ENCODE data around the gene STUB1. TPM values are rescaled to one million over a fixed set of nuclear protein-coding genes. Genes with fewer than 3 reads are reported as not detected.

The STUB1 gene
- total RNA-seq, 1 experiment from 2014 or later: 111 TPM

- ChIA-PET POLR2A (no interaction called here), RAD21 (ENCODE audit: low non-redundant PET in 1 of 2, low total read pairs in 2 of 2, uncharacterized antibody in 2 of 2, unreplicated experiment in 2 of 2) (no interaction called here), CTCF (no interaction called here)
- Histone ChIP-seq H3K4me1 (ENCODE audit: control insufficient read depth in 1 of 2, insufficient read depth in 2 of 2, low read length in 2 of 2) (peaks cover 10 to 28% of the 10 kb centered on the region in 2 experiments), H3K36me3 (ENCODE audit: control insufficient read depth in 1 of 2, insufficient read depth in 2 of 2, low read length in 2 of 2) (no peaks in the 10 kb centered on the region; a peak in 2 of 4 replicates), H4K20me1 (ENCODE audit: insufficient read depth) (no peaks in the 10 kb centered on the region), H2AFZ (ENCODE audit: low read depth, low read length, poor library complexity, severe bottlenecking) (no peak overlapping the region), H3K9ac (ENCODE audit: low read length) (no peak overlapping the region), H3K9me3 (ENCODE audit: control insufficient read depth in 1 of 2, insufficient read depth in 1 of 2, low read depth in 1 of 2, low read length in 2 of 2) (no peaks in the 10 kb centered on the region), H3K27ac (ENCODE audit: low read depth, low read length) (no peak overlapping the region), H3K4me2 (ENCODE audit: low read length) (no peak overlapping the region), H3K27me3 (ENCODE audit: insufficient read depth, low read length) (no peaks in the 10 kb centered on the region), H3K79me2 (ENCODE audit: insufficient read depth, low read length) (peaks cover 29% of the 10 kb centered on the region), H3K9me2 (ENCODE audit: insufficient read depth) (no peaks in the 10 kb centered on the region), H3K4me3 (replicated peaks in 1 of 2; ENCODE audit: low read depth in 1 of 2, low read length in 2 of 2) (no peak overlapping the region)
- DNase-seq (ENCODE audit: low read depth, low spot score) (no peak), ATAC-seq (no peak)
- TF ChIP-seq ZNF274 (IDR thresholded peaks at IDR 0.05; ENCODE audit: low read depth, low read length) (no peak), TCF7L2 (IDR thresholded peaks at IDR 0.05; ENCODE audit: borderline replicate concordance, extremely low read depth, insufficient read depth, insufficient read length) (no peak)
- BruUV-seq (replicated peaks): no TSS peak
- intact Hi-C loops (cut with micrococcal nuclease): no loop called here
Observed at GRCh38 chr16:698911-699671, 18.9 kb downstream of the STUB1 start.

GRCh38 chr16:700684-701584, 20.7 kb downstream of the STUB1 start:
- Histone ChIP-seq H3K27me3 (ENCODE audit: insufficient read depth, low read length) (no peaks in the 10 kb centered on the region), H3K4me1 (ENCODE audit: control insufficient read depth in 1 of 2, insufficient read depth in 2 of 2, low read length in 2 of 2) (peaks cover 5 to 19% of the 10 kb centered on the region in 2 experiments), H2AFZ (ENCODE audit: low read depth, low read length, poor library complexity, severe bottlenecking) (no peak overlapping the region), H3K4me2 (ENCODE audit: low read length) (no peak overlapping the region), H3K27ac (ENCODE audit: low read depth, low read length) (no peak overlapping the region), H3K9me2 (ENCODE audit: insufficient read depth) (no peaks in the 10 kb centered on the region), H3K36me3 (ENCODE audit: control insufficient read depth in 1 of 2, insufficient read depth in 2 of 2, low read length in 2 of 2) (no peaks in the 10 kb centered on the region; a peak in 2 of 4 replicates), H3K4me3 (replicated peaks in 1 of 2; ENCODE audit: low read depth in 1 of 2, low read length in 2 of 2) (no peak overlapping the region), H3K9ac (ENCODE audit: low read length) (no peak overlapping the region), H3K79me2 (ENCODE audit: insufficient read depth, low read length) (peaks cover 38% of the 10 kb centered on the region), H3K9me3 (ENCODE audit: control insufficient read depth in 1 of 2, insufficient read depth in 1 of 2, low read depth in 1 of 2, low read length in 2 of 2) (no peaks in the 10 kb centered on the region), H4K20me1 (ENCODE audit: insufficient read depth) (no peaks in the 10 kb centered on the region)
- BruUV-seq (replicated peaks): no TSS peak
- intact Hi-C loops (cut with micrococcal nuclease): no loop called here
- no peak for DNase-seq (ENCODE audit: low read depth, low spot score)
- ChIA-PET CTCF (no interaction called here), RAD21 (ENCODE audit: low non-redundant PET in 1 of 2, low total read pairs in 2 of 2, uncharacterized antibody in 2 of 2, unreplicated experiment in 2 of 2) (no interaction called here), POLR2A (interaction anchor here (0.6 kb wide), 1 partner anchor 58 kb away, joined by 4 read pairs; no protein-coding TSS in a partner anchor)
- ATAC-seq: no peak
- TF ChIP-seq SP1 (IDR thresholded peaks at IDR 0.05; ENCODE audit: low read depth) (no peak), POLR2AphosphoS5 (IDR thresholded peaks at IDR 0.05; ENCODE audit: low read depth, low read length) (no peak), EZH2 (IDR thresholded peaks at IDR 0.05) (no peak), SRF (IDR thresholded peaks at IDR 0.05; ENCODE audit: low read depth) (no peak), EZH2phosphoT487 (IDR thresholded peaks at IDR 0.05; ENCODE audit: borderline replicate concordance) (no peak)
- TF ChIP-seq, protein P1, sequence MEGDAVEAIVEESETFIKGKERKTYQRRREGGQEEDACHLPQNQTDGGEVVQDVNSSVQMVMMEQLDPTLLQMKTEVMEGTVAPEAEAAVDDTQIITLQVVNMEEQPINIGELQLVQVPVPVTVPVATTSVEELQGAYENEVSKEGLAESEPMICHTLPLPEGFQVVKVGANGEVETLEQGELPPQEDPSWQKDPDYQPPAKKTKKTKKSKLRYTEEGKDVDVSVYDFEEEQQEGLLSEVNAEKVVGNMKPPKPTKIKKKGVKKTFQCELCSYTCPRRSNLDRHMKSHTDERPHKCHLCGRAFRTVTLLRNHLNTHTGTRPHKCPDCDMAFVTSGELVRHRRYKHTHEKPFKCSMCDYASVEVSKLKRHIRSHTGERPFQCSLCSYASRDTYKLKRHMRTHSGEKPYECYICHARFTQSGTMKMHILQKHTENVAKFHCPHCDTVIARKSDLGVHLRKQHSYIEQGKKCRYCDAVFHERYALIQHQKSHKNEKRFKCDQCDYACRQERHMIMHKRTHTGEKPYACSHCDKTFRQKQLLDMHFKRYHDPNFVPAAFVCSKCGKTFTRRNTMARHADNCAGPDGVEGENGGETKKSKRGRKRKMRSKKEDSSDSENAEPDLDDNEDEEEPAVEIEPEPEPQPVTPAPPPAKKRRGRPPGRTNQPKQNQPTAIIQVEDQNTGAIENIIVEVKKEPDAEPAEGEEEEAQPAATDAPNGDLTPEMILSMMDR (IDR thresholded peaks at IDR 0.05 in 2 of 3, conservative IDR thresholded peaks at IDR 0.05 in 1 of 3; ENCODE audit: borderline replicate concordance in 1 of 3, insufficient read depth in 1 of 3, low read depth in 2 of 3, low read length in 2 of 3): no peak
